Right ventricle myocardium superior (tissue), 1 donor: Measurements from ENCODE around the gene SLC35F3. TPM values are rescaled to one million over a fixed set of nuclear protein-coding genes. Genes with fewer than 3 reads are reported as not detected.

ENCODE experiments used
- ATAC-seq: fragments of 200-7000 bp; cut with Tn5 transposase; one replicate; pipeline ENCODE4 v1.9.1; 2020; ENCODE audit warnings: mild to moderate bottlenecking; ENCODE audit not compliant: poor library complexity
- DNase-seq: peaks from one replicate; pipeline ENCODE4 v3.0.0-alpha.2; 2020
- intact Hi-C: fragments of 100-400 bp; cut with DNase I; formaldehyde crosslinking; loops from one replicate; pipeline ENCODE4 v1.11.2; 2022
- total RNA-seq: library from RNA; stranded (reverse); fragmentation: NEBNext Ultra II Directional; extraction: Animal tissue kit (Norgen Biotek cat#: 25700); gene quantifications from one replicate; pipeline ENCODE4 v1.2.1, GENCODE V29; 2021
- donor health status: DM: no; HTN: yes; CAD: no; lungs with severe emphysema.

Gene SLC35F3
- total RNA-seq, 1 donor from 2014 or later: not detected

DNA sequence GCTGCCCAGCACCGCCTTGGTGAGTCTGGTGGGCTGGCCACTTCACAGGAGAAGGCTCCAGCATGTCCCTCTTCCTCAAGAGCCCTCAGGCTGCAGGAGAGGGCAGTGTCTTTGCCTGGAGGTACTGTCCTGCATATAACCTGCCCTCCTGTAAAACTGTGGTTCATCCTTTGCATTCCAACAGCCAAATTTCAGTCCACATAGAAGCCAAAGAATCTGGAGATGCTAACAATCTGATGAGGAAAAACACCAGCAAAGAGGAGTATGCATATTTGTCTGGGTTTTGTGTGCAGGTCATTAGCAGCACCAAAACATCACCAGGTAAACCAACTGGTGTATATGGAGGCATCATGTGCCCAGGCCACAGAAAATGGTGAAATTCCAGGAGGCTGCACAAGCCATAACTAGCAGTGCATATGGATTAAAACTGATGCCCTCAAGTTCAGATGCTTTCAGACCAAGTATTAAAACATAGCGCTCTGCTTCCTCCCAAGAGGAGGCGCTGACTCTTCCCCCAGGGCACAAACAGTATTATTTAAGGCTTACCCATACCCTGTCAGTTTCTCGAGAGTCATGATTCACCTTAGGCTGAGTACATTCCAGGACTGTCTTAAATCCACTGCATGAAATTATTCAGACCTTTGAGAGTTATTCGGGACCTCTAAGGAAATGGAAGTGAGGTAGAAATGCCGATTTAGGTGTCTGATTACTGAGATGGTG, 318.2 kb downstream of the SLC35F3 start:
- intact Hi-C loops: no loop called here
- DNase-seq (no peak), ATAC-seq (no peak)

- intact Hi-C loops: no loop called here
- DNase-seq (no peak), ATAC-seq (no peak)
Observed at GRCh38 chr1:234226113-234226818, 321.8 kb downstream of the SLC35F3 start.

DNA sequence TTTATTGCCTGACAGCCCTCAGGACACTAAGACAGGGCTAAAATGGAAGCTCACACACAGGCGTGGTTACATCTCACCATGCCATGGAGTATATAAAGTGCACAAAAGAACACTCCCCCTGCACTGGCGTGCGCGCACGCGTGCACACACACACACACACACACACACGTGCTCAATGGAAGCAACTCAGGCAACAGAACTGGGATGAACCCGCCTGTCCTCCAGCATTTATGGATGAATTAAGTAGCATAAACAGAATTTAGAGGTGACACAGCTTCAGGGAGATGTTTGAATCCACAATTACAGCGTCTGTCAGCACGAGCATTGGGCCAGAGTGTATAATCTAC, 322.3 kb downstream of the SLC35F3 start:
- intact Hi-C loops: no loop called here
- DNase-seq (no peak), ATAC-seq (no peak)

DNA sequence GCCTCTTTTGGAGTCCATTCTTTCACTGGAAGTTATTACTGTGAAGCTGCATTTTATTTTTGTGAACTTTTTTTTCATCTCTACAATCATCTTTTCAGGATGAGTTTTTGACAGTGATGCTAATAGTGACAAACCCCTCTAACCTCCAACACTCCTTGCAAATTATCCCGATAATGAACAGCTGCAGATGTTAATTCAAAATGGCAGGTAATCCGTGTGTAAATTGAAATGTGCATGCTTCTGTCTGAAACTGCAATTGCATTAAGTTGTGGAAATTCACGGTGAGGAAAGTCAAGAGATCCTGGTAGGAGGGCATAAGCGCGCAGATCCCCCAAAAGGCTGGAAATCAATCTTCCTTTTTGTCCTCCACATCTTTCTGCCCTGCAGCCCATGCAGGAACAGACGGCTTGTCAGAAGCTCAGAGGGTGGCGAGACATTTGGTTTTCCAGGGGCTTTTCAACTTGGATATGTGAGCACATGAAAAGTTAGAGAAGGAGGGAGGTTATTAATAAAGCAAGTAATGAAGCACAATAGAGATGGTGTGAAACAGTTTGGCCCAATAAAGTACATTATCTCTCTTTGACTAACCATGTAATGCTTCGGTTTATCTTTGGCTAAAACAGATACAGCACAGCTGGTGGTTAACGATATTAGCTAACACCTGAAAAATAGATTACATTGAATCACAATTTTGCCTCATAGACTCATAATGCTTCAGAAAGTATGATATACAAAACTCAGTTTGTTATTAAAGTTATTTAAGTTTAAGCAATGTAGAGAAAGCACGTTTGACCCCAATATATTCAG, 325.3 kb downstream of the SLC35F3 start:
- DNase-seq (no peak), ATAC-seq (no peak)
- intact Hi-C loops: no loop called here

DNA sequence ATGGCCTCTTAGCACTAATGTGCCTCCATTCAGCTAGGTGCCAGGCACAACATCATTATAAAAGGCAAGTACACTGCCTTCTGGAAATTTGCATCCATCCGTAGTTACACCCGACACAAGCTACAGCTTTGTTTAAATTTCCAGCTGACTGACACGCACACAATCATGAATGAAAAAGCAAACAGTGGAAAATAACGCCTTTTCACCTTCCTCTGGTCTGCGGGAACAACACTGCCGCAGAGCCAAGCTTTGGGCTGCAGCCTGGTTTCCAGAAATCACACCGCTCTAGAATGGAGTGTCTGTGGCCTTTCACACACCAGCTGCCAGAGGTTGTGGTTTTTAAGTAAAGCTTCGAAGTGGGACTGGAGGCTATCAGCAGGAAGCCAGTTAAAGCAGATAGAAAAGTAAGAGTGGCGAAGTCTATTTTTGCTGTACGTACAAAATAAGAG, 326.0 kb downstream of the SLC35F3 start:
- ATAC-seq (no peak), DNase-seq (no peak)
- intact Hi-C loops: no loop called here

GRCh38 chr1:234231061-234231892, 326.8 kb downstream of the SLC35F3 start:
- DNase-seq (no peak), ATAC-seq (no peak)
- intact Hi-C loops: no loop called here

DNA sequence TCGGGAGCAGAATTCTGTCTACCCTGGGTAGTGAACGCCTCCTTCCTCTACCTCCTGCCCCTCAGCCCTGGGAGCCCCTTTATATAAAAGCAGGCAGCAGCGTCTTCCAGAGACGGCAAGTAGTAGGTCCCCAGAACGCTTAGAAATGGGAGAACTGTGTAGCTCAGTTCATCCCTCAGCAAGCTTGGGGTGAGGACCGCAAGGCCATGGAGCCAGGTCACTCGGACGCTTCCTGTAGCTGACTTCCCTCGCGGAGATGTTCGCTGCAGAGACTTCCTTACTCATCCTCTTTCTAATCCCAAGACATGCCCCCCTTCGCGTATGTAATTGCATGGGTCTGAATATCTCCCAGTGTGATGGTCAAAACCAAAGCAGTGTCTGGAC, 327.4 kb downstream of the SLC35F3 start:
- DNase-seq (no peak), ATAC-seq (no peak)
- intact Hi-C loops: no loop called here

- DNase-seq (no peak), ATAC-seq (no peak)
- intact Hi-C loops: no loop called here
Observed at GRCh38 chr1:234234199-234234598, 329.7 kb downstream of the SLC35F3 start.

- intact Hi-C loops: no loop called here
- no peak for DNase-seq
- no peak for ATAC-seq
Observed at GRCh38 chr1:234235434-234235881, 331.0 kb downstream of the SLC35F3 start.

GRCh38 chr1:234237393-234237792, 332.9 kb downstream of the SLC35F3 start:
- intact Hi-C loops: no loop called here
- DNase-seq (no peak), ATAC-seq (no peak)

DNA sequence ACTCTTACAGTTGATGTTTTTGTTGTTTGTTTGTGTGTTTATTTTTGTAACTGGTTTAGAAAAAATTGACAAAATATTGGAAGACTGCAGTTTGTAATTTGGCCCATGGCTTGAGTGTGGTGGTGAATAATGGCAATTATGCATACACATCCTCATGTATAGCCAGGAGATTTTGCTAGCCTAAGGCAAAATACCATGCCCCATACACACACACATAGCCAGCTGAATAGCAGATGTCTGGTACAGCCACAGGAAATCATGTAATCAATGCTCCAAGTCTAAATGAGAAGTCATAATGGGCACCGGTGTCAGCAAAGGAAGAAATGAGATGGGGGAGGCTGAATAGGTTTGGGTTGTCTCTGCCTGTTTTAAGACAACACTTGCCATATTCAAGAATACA, 333.6 kb downstream of the SLC35F3 start:
- DNase-seq (no peak), ATAC-seq (no peak)
- intact Hi-C loops: no loop called here

GRCh38 chr1:234239515-234239914, 335.0 kb downstream of the SLC35F3 start:
- DNase-seq (no peak), ATAC-seq (no peak)
- intact Hi-C loops: no loop called here

DNA sequence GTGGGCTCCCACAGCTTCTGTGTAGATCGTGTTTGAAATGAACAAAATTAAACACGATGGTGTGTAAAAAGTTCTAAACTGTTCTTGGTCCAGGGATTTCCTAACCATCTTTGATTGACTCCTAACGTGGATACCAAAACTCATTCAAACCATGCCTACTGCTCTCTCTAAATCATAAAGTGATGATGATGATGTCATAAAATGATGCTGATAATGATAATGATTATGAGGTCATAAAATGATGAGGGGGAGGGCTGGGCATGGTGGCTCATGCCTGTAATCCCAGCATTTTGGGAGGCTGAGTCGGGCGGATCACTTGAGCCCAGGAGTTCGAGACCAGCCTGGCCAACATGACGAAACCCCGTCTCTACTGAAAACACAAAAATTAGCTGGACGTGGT, 335.5 kb downstream of the SLC35F3 start:
- intact Hi-C loops: no loop called here
- ATAC-seq (no peak), DNase-seq (no peak)

- no peak for ATAC-seq
- DNase-seq: no peak
- intact Hi-C loops: no loop called here
Observed at GRCh38 chr1:234240680-234241079, 336.2 kb downstream of the SLC35F3 start.

- no peak for DNase-seq
- no peak for ATAC-seq
- intact Hi-C loops: no loop called here
Observed at GRCh38 chr1:234241941-234242490, 337.5 kb downstream of the SLC35F3 start.

DNA sequence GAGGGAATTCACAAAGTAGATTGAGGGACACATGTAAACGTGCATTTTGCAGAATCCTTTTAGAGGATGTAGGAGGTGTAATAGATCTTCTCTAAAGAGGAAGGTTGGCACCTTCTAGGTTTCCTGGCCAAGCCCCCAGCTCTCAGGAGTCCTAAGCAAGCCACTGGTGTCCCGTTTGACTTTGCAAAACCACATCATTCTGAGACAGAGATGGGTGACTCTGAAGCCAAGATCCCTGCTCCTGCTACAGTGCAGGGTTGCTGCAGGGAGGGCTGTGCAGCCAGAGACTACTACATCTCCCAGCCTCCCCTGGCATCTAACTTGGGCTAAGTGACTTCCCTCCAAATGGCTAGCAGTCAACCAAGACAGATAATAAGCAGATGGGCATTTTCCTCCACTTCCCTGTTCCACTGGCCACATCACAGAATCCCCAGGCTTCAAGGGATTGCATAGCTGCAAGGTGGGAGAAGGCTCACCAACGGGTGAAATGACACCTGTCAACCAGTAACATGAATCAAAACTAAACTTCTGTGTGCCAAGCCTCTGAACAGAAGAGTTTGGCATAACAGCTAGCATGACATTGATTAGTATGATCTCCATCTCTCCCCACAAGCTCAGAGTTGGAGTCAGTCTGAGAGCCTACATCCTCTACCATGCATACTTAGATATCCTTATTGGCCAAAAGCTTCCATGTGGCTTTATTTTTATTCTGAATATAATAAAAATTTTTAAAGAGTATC, 339.2 kb downstream of the SLC35F3 start:
- DNase-seq (no peak), ATAC-seq (peak; percentile 36)
- intact Hi-C loops: no loop called here

- intact Hi-C loops: no loop called here
Observed at GRCh38 chr1:234244482-234244881, 340.0 kb downstream of the SLC35F3 start.

GRCh38 chr1:234246638-234247116, 342.2 kb downstream of the SLC35F3 start:
- DNase-seq: no peak
- intact Hi-C loops: no loop called here
- ATAC-seq: no peak

More at GRCh38 chr1:234244482-234244881, 340.0 kb downstream of the SLC35F3 start:
- peak; percentile 31 for ATAC-seq
- no peak for DNase-seq
